Suprapubic skin (tissue), 3 donors: ENCODE results near the gene VAV2.

Experiments
- EP300 ChIP-seq: sonication (generic); formaldehyde crosslinking; IDR thresholded peaks from one replicate; pipeline ENCODE4 v1.6.1; 2017; ENCODE audit warnings: antibody characterized with exemption
- TF ChIP-seq, protein P1 (sequence below), 2 donors: fragments of 200-600 bp in 1 of 2; fragments of 450-650 bp in 1 of 2; sonication (generic) in 1 of 2; IDR thresholded peaks; one replicate each; pipeline ENCODE4 v1.5.1; 2016 to 2019; ENCODE audit warnings: antibody characterized with exemption in 2 of 2, mild to moderate bottlenecking in 1 of 2, moderate library complexity in 1 of 2

DNA sequence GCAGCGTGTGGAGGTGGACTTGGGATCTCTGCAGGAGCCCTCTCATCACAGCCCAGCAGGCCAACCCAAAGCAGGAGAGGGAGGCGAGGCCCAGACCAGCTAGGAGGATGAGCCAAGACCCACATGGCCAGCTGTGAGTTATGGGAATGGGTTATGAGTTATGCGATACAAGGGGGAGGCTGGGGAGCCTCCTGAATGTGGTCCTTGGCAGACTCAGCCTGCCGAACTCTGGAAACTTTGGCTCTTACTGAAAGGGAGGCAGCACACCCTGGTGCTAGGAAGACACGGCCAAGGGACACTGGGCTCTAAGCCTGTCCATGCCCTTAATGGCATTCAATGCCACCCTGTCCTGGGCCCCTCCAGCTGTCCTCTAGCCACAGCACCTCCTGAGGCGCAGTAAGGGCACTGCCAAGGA is 7.7 kb upstream of the VAV2 start:
- TF ChIP-seq EP300, result no peak
- TF ChIP-seq, protein P1, sequence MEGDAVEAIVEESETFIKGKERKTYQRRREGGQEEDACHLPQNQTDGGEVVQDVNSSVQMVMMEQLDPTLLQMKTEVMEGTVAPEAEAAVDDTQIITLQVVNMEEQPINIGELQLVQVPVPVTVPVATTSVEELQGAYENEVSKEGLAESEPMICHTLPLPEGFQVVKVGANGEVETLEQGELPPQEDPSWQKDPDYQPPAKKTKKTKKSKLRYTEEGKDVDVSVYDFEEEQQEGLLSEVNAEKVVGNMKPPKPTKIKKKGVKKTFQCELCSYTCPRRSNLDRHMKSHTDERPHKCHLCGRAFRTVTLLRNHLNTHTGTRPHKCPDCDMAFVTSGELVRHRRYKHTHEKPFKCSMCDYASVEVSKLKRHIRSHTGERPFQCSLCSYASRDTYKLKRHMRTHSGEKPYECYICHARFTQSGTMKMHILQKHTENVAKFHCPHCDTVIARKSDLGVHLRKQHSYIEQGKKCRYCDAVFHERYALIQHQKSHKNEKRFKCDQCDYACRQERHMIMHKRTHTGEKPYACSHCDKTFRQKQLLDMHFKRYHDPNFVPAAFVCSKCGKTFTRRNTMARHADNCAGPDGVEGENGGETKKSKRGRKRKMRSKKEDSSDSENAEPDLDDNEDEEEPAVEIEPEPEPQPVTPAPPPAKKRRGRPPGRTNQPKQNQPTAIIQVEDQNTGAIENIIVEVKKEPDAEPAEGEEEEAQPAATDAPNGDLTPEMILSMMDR (IDR thresholded peaks at IDR 0.05), result no peak
